GM18526 (cell line): ENCODE data around the gene ADCY4.

Experiments
- POLR2A ChIP-seq: IDR thresholded peaks from 3 replicates; pipeline ENCODE4 v1.6.1; 2011; ENCODE audit not compliant: insufficient read length; ENCODE audit errors: extremely low read depth

Gene ADCY4

DNA sequence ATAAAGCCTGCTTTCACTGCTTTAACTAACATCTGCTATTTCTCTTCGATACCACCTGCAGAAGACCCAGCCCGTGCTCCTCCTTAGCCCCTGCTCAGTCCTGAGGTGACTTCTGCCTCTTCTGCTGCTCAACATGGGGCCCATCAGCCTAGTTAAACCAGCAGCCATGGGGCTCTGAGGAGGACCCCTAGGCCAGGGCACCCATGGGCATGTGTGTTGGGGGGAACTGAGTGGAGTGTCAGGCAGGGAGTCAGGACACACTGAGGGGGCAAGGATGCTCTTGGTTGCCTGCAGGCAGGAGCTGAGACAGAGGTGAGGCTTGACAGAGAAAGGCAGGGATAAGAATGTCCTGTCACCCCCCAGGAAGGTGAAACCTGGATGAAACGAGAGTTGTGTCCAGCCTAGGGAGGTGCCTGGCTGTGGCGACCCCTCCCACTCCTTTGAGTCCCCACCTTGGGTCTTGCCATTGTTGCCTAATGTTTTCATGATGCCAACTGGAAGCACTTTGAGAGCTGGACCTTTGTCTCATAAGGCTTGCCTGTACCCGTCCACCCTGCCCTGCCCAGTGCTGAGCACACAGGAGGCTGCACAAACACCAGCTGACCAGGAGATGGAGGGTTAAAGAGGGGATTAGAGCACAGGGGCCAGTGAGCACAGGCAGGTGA, 50.9 kb downstream of the ADCY4 start:
- no peak for TF ChIP-seq POLR2A

DNA sequence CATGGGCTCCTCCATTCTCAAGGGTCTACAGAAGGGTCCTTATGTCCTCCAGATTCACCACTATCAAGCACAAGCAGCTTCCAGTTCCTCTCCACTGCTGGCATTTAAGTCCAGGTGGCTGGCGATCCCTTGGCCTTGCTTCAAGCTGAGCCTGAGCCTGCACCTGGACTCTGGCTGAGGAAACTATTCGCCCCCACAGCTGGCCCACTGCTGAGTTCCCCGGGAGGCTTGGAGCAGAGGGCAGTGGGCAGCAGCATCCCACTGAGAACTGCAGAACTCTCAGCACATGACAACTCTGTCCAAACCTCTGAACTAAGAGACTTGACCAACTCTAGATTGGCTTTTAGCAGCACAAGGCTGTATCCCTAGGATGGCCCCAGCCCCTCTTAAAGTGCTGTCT, 52.1 kb downstream of the ADCY4 start:
- no peak for TF ChIP-seq POLR2A

DNA sequence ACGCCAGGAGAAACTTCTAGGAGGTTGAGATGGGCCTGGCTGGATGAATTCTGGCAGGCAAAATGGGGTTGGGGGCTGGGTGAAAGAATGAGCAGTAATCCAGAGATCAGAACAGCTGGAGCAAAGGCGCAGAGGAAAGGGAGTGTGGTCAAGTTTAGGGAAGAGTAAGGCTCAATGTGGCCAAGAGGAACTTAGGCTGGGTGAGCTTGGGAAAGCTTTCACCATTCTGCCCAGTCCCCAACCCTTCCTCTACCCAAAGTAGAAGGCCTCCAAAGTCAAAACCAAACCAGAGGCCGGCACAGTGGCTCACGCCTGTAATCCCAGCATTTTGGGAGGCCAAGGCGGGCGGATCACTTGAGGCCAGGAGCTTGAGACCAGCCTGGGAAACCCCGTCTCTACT, 53.2 kb downstream of the ADCY4 start:
- no peak for TF ChIP-seq POLR2A

DNA sequence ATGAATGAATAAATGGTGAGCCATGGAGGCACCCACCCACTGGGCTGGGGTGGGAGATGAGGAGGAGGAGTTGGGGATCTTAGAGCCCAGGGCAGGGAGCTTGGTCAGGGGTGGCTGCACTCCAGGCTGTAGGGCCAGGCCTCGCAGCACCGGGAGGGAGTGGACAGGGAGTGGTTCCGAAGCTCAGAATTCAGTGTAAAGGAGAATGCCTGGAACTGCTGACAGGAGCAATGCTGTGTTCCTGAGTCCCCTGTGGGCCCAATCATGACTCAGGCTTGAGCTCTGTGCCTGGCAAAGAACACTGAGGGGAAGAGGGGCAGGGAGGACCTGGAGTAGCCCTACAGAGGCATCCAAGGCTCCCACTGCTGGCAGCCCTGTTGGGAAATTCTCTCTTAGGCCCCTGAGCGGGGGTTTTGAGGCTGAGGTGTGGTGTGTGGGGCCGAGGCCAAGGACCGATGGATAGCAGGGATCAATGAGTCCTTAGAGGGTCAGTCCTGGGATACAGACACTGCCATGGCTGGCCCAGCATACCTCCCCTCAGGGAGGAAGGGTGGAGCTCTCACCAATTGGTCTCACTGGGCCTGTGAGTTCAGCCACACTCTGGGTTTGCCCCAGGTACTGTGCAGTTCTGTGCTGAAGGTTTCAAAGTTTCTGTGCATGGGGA, 53.9 kb downstream of the ADCY4 start:
- TF ChIP-seq POLR2A = no peak

DNA sequence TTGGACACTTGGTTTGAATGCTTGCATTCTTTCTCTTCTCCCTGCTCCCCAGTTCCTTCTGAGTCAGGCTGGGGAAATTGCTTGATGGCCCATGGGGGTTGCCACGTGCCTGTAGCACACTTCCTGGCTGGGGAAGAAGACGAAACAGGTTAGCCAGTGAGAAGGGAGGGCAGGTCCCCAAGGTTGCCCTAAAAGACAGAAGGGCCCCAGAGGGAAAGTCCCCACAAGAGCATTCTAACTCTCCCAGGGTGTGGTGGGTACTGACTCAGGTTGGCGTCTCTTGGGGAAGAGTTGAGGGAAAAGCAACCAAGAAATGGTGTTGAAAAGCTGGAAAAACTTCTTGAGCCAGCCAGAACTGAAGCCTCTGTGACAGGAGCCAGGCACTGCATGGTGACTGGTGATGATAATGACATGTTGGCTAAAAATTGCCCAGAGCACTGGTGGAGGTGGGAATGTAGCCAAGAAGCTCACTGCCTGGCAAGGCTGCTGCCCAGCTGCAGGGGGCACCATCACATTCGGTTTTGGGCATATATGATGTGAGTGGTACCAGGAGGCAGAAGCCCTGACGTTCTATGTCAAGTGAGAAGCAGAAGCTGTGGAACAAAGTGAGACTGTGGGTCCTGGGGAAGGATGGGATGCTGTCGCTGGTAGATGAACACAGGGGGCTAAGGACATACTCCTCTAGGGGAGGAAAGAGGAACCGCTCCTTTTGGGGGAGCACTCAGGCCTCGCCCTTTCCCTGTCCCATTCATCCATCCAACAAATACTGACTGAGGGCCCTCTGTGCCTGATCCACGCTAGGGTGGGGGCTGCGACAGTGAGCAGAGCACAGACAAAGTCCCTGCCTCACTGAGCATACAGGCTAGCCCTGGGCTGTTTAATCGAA, 55.3 kb downstream of the ADCY4 start:
- TF ChIP-seq POLR2A = no peak

DNA sequence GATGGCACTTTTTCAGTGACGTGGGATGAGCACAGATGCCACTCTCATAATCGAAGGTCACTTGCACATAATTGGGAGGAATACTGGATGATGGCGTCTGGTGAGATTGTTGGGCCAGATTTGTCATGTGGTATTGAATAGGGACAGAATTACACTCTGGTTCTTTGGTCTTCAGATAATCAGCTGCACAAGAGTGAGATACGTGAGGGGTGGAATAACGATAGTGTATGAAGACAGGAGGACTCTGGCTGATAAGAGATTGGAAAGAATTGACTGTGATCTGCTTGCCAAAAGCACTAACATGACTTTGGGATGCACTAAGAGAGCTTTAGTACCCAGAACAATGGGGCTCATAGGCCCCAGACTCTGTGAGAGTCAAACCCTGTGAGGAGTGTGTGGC, 56.4 kb downstream of the ADCY4 start:
- TF ChIP-seq POLR2A = no peak

DNA sequence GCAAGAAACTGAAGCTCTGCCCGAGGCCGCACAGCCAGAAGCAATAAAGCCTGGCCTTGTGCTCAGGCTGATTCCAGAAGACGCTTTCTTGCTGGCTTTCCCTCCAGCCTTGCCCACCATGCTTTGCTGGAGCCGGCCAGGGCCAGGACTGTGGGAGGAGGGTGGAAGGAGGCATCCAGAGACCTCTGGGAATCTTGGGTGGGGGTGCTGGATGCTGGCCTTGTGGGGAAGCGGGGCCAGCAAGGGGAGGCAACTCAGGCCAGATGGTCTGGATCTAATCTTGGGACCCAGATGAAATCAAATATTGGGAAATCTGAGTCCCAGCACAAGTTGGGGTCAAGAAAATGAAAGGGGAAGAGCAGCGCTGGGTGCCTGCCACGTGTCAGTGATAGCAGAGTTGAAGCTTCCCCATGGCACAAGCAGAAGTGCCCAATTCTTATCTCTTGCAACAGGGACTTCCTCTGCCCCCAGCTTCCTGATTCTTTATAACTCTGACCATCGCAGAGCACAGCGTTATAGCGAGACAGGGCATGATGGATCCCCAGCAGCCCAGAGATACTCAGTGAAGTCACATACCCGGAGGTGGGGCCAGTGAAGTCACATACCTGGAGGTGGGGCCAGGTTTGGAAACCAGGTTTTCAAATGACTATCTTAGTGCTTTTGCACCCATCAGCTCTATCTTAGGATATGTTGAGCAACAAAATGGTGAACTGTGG, 57.1 kb downstream of the ADCY4 start:
- no peak for TF ChIP-seq POLR2A

DNA sequence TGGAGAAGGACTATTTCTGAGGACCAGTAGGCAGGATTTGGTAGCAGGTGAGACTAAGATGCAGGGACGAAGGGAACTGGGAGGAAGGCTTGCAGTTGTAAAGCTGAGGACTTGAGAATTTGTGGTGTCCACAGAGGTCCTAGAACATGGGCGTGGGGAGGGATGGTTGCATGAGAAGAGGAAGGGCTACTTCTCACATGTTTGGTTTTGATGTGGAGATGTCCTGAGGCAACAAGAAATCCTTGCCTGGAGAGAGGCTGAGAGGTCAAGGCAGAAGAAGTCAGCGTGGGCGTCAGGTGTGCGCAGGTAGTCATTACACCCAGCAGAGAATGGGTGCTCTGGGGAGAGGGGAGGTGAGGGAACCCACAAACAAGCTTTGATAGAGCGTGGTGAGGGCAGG, 57.8 kb downstream of the ADCY4 start:
- TF ChIP-seq POLR2A = no peak

DNA sequence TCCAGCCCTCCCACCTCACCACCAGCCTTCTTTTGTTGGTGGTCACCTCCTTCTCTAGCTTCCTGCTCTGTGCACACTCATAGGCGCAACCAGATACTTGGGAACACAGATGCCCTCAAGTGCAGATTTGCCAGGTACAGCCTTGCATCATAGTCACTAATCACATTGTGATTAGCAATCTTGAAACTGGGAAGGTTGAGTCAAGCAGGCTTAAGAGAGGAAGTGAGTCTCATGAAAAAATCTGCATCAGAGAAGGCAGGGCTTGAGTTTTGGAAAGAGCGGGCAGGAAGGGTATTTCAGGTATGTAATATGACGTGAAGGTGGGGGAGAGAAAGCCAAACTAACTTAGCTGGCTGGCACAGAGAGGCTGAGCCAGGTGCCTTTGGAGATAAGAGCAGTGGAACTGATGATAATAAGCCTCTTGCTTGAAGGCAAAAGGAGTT, 60.7 kb downstream of the ADCY4 start:
- TF ChIP-seq POLR2A = peak; percentile 20

DNA sequence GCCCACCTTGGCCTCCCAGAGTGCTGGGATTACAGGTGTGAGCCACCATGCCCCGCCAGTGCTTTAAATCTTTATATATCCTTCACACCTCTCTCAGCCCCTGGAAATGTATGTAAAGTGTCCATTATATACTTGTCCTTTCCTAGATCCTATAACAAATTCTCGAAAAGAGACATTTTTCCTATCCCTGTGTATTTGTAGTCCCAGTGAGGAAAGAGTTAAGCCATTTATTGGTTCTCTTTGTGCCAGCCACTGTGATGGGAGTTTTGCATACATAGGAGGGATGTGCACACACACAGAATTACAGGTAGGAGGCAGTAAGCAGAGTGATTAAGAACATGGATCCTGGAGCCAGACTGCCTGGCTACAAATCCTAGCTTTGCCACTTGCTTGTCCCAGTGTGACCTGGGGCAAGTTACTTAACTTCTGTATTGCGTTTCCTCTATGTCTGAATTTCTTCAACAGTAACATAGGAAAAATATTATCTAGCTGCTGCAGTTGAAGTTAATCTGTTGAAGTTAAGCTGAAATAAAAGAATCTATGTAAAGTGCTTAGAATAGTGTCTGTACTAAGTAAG, 61.4 kb downstream of the ADCY4 start:
- TF ChIP-seq POLR2A = no peak

DNA sequence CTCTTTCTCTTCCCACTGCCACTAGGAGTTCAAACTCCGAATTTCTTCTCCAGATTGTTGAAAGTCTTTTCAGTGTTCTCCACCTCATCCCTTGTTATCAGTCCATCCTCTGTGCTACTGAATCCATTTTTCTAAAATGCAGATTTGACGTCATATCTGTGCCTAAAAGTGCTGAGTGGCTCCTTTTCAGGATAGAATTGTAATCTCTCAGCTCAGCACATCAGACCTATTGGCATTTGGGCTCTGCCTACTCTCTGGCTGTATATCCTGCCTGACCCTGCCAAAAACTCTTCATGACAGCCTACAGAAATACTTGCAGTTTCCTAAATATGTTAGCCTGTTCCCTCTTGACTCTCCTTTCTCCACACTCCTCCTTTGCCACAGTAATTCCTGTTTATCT, 62.4 kb downstream of the ADCY4 start:
- no peak for TF ChIP-seq POLR2A

DNA sequence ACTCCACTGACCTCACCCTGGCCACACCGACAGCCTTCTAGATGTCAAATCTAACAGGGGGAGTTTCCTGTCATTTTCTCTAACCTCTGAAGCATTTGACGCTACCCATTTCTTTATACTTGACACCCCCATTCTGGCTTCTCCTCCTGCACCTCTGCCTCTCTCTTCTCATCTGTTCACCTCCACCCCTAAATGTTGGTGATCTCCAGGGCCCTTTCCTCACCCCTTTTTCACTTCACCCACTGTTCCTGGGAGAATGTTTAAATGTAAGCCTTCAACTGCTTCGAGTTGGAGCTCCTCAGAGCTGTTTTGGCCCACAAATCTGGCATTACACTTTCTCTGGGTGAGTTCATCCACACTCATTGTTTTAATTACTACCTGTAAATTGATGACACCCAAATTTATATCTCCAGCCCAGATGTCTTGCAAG, 63.0 kb downstream of the ADCY4 start:
- TF ChIP-seq POLR2A = no peak

DNA sequence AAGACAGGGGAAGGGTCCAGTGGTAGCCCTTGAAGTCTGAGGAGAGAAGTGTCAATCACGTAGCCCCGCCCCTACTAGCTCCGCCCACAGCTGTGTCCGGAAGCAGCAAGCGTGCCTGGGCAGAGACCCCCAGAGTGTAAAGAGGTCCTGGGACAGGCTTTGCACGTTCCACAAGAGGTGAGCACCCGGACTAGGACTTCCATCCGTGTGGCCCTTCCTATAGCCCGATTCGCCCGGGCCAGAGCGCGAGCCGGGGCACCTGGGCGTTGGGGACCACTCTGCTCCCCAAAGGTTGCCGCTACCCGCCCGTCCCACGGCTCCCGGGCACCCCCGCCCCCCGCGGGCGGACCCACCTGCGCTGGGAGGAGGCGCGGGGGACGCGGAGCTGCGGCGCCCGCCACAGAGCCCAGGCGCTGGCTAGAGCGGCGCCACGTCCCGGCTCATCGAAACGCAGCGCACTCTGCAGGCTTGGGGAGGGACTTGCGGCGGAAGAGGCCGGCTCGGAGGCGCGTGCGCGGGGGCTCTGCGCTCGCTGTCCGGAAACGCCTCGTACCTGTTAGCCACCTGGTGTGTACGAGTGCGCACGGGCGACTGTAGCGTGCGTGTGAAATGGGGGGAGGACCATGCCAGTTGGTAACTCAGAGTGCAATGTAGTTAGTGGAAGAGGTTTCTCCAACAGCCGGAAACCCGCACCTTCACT, 63.6 kb downstream of the ADCY4 start, which contains the start of gene RABGGTA:
TSS of gene RABGGTA (minus strand) at position 464 of the 700 bp plus-strand sequence. CDS start 482 bp downstream, outside the sequence.
- peak; percentile 61 for TF ChIP-seq POLR2A

DNA sequence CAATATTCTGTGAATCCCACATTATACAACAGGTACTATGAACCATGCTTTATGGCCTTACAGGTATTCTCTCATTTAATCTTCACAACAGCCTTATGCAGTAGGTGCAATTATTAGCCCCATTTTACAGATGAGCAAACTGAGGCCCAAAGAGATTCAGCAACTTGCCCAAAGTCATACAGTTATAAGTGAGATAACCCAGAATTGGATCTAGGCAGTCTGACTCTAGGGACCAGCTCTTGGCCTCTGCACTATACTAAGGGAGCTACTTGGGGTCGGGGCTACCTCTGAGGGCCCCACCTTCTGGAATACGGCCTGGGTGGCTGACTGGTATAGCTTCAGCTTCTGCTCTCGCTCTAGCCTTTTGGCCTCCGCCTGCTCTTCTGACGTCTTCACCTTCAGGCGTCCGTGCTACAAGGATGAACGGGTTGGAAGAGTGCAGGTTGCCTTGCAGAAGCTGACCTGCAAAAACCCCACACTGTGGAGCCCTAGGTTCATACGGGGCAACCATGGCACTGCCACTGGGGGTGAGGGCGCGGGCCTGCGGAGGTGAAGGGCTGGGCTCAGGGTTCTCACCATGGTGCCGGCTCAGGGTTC, 64.2 kb downstream of the ADCY4 start:
- TF ChIP-seq POLR2A = no peak

DNA sequence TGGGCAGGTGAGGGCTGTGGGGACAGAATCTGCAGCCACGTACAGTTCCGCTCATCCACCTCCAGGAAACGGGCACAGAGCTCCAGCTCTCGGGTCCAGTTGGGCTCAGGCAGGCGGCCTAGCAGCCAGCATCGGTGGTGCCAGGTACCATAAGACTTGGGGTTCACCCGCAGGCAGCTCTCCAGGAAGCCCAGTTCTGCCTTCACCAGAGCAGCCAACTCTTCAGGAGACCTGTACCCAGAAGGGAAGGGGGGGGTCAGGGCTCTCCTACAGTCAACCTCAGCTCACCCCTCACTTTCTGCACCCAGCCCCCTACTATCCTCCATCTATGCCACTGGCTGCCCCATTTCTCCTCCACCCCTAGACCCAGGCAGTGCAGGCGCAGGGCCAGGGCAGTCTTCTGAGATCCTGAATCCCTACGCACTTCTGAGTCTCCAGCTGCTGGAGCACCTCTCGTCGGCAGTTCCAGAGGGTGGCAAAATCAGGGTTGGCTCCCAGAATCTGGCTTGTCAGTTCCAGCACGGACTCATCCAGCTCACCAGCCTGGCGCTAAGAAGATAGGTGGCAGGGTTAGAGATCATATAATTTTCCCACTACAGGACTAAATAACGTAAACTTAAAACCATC, 64.8 kb downstream of the ADCY4 start:
- no peak for TF ChIP-seq POLR2A
